Measurements from ENCODE around the gene PRRG4.

PRRG4 gene

GRCh38 chr11:32830413-32830738 is 649 bp downstream of the PRRG4 start:
- no peak for TF ChIP-seq CTCF (conservative IDR thresholded peaks at IDR 0.05; ENCODE audit: low read depth, low read length)
- H3K4me3 ChIP-seq (ENCODE audit: low read depth, low read length) = peak overlapping the region; percentile 67
- DNase-seq (ENCODE audit: low read depth) = peak; percentile 2

- TF ChIP-seq CTCF (conservative IDR thresholded peaks at IDR 0.05; ENCODE audit: low read depth, low read length) = no peak
- DNase-seq (ENCODE audit: low read depth) = no peak
- no peak overlapping the region for H3K4me3 ChIP-seq (ENCODE audit: low read depth, low read length)
These were observed 1.1 kb downstream of the PRRG4 start for GRCh38 chr11:32830796-32831195.

GRCh38 chr11:32831221-32831620 is 1.5 kb downstream of the PRRG4 start:
- no peak overlapping the region for H3K4me3 ChIP-seq (ENCODE audit: low read depth, low read length)

GRCh38 chr11:32833921-32834320 is 4.2 kb downstream of the PRRG4 start:
- no peak for DNase-seq (ENCODE audit: low read depth)
- no peak for TF ChIP-seq CTCF (conservative IDR thresholded peaks at IDR 0.05; ENCODE audit: low read depth, low read length)
- H3K4me3 ChIP-seq (ENCODE audit: low read depth, low read length) = no peak overlapping the region

More at GRCh38 chr11:32831221-32831620, 1.5 kb downstream of the PRRG4 start:
- TF ChIP-seq CTCF (conservative IDR thresholded peaks at IDR 0.05; ENCODE audit: low read depth, low read length) = no peak
- DNase-seq (ENCODE audit: low read depth) = no peak

- DNase-seq (ENCODE audit: low read depth) = no peak
- H3K4me3 ChIP-seq (ENCODE audit: low read depth, low read length) = no peak overlapping the region
- no peak for TF ChIP-seq CTCF (conservative IDR thresholded peaks at IDR 0.05; ENCODE audit: low read depth, low read length)
These were observed 7.2 kb downstream of the PRRG4 start for GRCh38 chr11:32836946-32837345.

- no peak for TF ChIP-seq CTCF (conservative IDR thresholded peaks at IDR 0.05; ENCODE audit: low read depth, low read length)
- DNase-seq (ENCODE audit: low read depth) = peak; percentile 39
- H3K4me3 ChIP-seq (ENCODE audit: low read depth, low read length) = no peak overlapping the region
These were observed 9.0 kb downstream of the PRRG4 start for GRCh38 chr11:32838505-32839274.

GRCh38 chr11:32839308-32839707 is 9.6 kb downstream of the PRRG4 start:
- TF ChIP-seq CTCF (conservative IDR thresholded peaks at IDR 0.05; ENCODE audit: low read depth, low read length) = no peak
- no peak for DNase-seq (ENCODE audit: low read depth)
- no peak overlapping the region for H3K4me3 ChIP-seq (ENCODE audit: low read depth, low read length)

Measured in choroid plexus epithelial cell (primary cell).